NCI-H1417 (cell line): ENCODE measurements around the gene INO80D.
"Not testable (repeated sequence)": the region's sequence is repeated elsewhere in the genome, so short reads cannot be mapped to it uniquely, and the experiment has no call there.

Source experiments
- DNase-seq, 3 experiments: peaks; one replicate each; lab custom pipeline; 2025; lab: John Stamatoyannopoulos, UW

INO80D gene

DNA sequence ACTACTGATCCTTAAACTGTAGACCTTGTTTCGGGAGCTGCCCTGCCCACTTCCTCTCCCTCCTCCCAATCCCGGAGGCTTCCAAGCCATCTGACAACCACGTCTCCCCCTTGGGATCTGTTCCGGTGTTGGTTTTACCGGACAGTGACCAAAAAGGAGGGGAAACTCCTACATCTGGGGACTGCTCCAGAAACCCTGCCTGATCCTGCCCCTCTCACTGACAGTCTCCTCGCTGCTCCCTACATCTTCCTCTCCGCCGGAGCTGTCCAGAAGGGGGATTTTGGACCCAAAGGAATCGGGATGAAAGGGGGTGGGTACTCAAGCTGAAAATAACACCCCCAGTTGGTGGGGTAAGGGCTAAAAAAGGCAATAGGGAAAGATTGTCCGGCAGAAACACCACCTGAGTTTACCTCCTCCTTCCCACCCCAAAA, 1.5 kb downstream of the INO80D start:
- peak; percentile 2 to 62 (median 54) for DNase-seq

GRCh38 chr2:206083602-206084438, 2.2 kb downstream of the INO80D start:
- peak in 2 of 3 experiments; percentile 36 to 75 for DNase-seq

DNA sequence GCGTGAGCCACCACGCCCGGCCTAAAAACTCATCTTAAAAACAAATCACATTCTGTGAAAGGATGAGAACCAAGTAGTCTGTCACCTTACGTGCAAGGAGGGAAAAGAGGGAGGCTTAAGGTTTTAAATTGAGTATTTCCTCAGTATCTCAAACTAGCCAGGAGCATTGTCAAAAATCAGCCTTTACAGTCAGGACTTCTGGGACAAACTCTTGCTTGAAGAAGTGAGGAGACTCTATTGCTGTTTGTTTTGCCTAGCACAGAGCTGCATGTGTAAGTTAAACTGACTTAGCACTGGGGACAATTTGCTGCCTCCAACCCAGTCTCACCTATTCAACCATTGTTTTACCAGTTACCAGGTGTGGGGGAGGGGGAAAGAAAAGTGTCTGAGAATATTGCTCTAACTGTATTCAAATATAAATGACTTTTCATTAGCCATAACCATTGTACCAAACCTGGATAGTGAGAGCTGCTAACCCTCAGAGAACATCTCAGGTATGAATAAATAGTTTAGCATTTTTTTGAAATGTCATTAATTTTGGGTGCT, 3.6 kb downstream of the INO80D start:
- peak in 1 of 3 experiments; percentile 10 for DNase-seq

- no peak for DNase-seq
Observed at GRCh38 chr2:206080927-206081326, 5.0 kb downstream of the INO80D start.

DNA sequence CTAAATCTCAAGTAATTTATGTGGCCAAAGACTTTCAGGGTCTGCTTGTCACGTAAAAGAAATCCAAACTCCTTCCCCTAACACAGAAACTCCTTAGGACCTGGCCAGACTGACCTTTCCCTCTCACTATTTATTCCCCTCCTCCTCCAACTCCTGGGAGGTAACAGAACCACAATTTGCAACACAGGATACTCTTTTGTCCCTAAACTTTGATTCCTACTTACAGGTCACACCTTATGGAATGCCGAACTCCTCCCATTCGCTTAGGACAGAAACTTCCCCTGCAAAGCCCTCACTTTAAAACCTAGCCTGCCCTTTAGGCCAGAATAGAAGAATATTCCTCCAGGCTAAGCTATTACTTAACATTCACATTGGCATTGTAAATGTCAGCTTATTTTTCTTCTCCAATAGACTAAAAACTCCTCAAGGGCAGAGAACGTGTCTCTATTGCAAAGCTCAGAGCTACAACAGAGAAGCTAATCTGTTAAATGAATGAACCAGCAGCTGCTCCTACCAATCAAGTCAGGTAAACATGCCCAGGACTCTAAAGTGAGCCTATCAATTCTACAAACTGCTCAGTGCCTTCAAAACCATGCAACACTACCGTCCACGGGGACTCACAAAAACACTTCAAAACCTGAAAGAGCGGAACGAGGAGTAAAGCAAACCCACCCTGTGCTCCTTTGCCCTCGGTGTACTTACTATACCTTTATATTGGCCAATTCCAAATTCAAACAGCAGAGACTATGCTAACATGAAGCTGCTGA, 6.1 kb downstream of the INO80D start:
- peak in 1 of 3 experiments; percentile 2 for DNase-seq

GRCh38 chr2:206077879-206078278, 8.1 kb downstream of the INO80D start:
- DNase-seq: not testable (repeated sequence)

GRCh38 chr2:206075113-206075512, 10.9 kb downstream of the INO80D start:
- no peak for DNase-seq

DNA sequence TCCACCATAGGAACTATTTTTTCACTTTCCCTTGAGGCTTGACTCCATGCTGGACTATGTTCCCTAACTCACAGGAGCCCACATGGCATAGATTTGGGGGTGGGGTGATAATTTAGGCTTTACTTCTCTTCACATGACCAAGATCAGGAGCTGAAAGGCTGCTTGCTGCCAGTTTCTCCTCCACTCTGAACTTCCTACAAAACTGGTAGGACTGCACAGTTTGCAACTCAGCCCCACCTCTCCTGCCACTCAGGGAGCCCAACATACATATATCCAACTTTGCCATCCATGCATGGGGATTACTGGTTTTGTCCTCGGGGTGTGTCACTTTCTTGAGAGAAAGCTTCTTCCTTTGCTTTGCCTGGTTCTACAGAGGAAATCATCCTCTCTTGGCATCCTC, 14.2 kb downstream of the INO80D start:
- no peak for DNase-seq

- no peak for DNase-seq
Observed at GRCh38 chr2:206069417-206069816, 16.6 kb downstream of the INO80D start.

- no peak for DNase-seq
Observed at GRCh38 chr2:206068207-206068606, 17.8 kb downstream of the INO80D start.

- DNase-seq: no peak
Observed at GRCh38 chr2:206064077-206064476, 21.9 kb downstream of the INO80D start.

GRCh38 chr2:206063635-206064034, 22.3 kb downstream of the INO80D start:
- no peak for DNase-seq

- no peak for DNase-seq
Observed at GRCh38 chr2:206062724-206063123, 23.2 kb downstream of the INO80D start.

GRCh38 chr2:206056286-206056685, 29.7 kb downstream of the INO80D start:
- no peak for DNase-seq

- DNase-seq: no peak
Observed at GRCh38 chr2:206054952-206055351, 31.0 kb downstream of the INO80D start.

GRCh38 chr2:206051912-206052311, 34.1 kb downstream of the INO80D start:
- DNase-seq: no peak

DNA sequence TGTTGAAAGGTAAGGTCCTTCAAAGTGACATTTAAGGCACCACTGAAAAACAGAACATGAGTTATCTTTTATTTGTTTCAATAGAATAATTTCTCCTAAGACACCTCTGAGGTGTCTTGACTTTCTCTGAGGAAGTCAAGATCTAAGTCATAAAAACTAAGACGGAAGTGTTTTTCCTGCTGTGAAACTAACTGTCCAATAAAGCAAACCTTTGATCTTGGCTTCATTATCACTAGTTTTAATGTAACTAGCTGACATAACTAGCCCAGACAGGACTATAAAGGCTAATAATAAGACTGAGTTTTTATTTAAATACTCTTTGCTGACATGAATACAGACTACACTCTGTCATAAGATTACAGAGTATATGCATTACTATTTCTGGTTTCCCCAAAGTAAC, 36.6 kb downstream of the INO80D start:
- no peak for DNase-seq

DNA sequence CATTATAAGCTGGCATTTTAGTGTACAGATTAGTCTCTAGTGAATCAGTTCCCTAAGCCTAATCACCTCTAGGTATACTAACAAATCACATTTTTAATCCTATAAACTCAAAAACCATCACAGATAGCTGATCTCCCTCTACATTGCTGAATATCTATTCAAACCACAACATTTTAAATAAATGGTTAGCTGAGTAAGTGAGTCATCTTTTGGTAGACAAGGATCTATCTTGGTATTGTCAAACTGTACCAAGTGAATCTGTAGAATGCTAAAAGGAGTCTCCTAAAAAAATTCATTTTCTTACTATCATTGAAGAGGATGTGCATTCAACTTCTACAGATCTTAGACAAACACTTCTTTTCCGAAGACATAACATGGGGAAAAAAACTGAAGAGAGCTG, 40.7 kb downstream of the INO80D start:
- no peak for DNase-seq

DNA sequence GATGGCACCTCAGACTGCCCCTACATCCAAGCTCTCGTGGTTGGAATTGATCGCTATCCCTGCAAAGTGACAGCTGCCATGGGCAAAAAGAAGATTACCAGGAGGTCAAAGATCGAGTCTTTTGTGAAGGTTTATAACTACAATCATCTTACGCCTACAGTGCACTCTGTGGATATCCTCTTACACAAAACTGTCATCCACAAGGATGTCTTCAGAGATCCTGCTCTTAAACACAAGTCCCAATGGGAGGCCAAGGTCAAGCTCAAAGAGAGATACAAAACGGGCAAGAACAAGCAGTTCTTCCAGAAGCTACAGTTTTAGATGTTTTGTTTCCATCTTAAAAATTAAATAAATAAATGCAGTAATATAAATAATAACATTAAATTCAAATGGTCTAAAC, 45.4 kb downstream of the INO80D start:
- no peak for DNase-seq

- DNase-seq: peak in 2 of 3 experiments; percentile 7 to 61
Observed at GRCh38 chr2:206035393-206035792, 50.6 kb downstream of the INO80D start.

DNA sequence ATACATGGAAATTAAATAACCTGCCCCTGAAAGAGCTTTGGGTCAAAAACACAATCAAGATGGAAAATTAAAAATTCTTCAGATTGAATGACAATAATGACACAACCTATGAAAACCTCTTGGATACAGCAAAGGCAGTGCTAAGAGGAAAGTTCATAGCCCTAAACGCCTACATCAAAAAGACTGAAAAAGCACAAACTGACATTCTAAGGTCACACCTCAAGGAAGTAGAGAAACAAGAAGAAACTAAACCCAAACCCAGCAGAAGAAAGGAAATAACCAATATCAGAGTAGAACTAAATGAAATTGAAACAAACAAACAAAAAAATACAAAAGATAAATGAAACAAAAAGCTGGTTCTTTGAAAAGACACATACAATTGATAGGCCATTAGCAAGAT, 52.5 kb downstream of the INO80D start:
- not testable (repeated sequence) for DNase-seq

- no peak for DNase-seq
Observed at GRCh38 chr2:206031950-206032567, 53.9 kb downstream of the INO80D start.
